CD4-positive, alpha-beta T cell (primary cell): Measurements from ENCODE around the gene RPL27A. TPM values are rescaled to one million over a fixed set of nuclear protein-coding genes. Genes with fewer than 3 reads are reported as not detected.

Experiments used
- ATAC-seq: fragments of 200-7000 bp; cut with Tn5 transposase; one replicate; pipeline ENCODE4 v1.10.0; 2022; ENCODE audit warnings: mild to moderate bottlenecking; ENCODE audit not compliant: poor library complexity
- CTCF ChIA-PET: fragments of 350-600 bp; sonication (Branson Sonifier 250); formaldehyde crosslinking; loops from one replicate; lab custom pipeline; 2021; ENCODE audit warnings: antibody characterized with exemption, inconsistent platforms; lab: Charles Lee
- POLR2A ChIA-PET: fragments of 350-600 bp; sonication (Branson Sonifier 250); formaldehyde crosslinking; loops from one replicate; lab custom pipeline; 2021; ENCODE audit warnings: antibody characterized with exemption, inconsistent platforms; lab: Charles Lee
- DNase-seq, 14 experiments: peaks; one replicate each; pipeline ENCODE4 v3.0.0-alpha.2; 2013 to 2020; ENCODE audit warnings: mixed read lengths in 2 of 14
- H3K27ac ChIP-seq, 2 donors: one replicate each; pipeline versions ENCODE4 v1.5.1 to v1.7.0; 2013; ENCODE audit warnings: low read length in 2 of 2, low read depth in 1 of 2, mild to moderate bottlenecking in 1 of 2
- H3K27me3 ChIP-seq, 2 experiments: 1 replicate in 1 of 2; 2 replicates in 1 of 2; pipeline versions ENCODE4 v1.6.1 to v1.7.0; 2013; ENCODE audit warnings: low read length in 2 of 2, control low read depth in 1 of 2, mild to moderate bottlenecking in 1 of 2, moderate library complexity in 1 of 2; ENCODE audit not compliant: insufficient read depth in 2 of 2, control insufficient read depth in 1 of 2
- H3K36me3 ChIP-seq: one replicate; pipeline ENCODE4 v1.6.1; 2013; ENCODE audit warnings: low read length, control low read depth; ENCODE audit not compliant: insufficient read depth
- H3K4me1 ChIP-seq: one replicate; pipeline ENCODE4 v1.6.1; 2013; ENCODE audit warnings: low read length, control low read depth; ENCODE audit not compliant: insufficient read depth
- H3K4me3 ChIP-seq: one replicate; pipeline ENCODE4 v1.5.1; 2013; ENCODE audit warnings: mild to moderate bottlenecking, low read length, moderate library complexity
- H3K9me3 ChIP-seq, 2 experiments: 1 replicate in 1 of 2; 2 replicates in 1 of 2; pipeline versions ENCODE4 v1.6.1 to v1.7.0; 2013; ENCODE audit warnings: low read length in 2 of 2, mild to moderate bottlenecking in 2 of 2, control low read depth in 1 of 2, moderate library complexity in 1 of 2; ENCODE audit not compliant: control insufficient read depth in 1 of 2, insufficient read depth in 1 of 2
- H3K27ac Mint-ChIP-seq: one replicate; pipeline ENCODE4 v1.8.0; 2020; ENCODE audit warnings: mixed read lengths
- H3K27me3 Mint-ChIP-seq: one replicate; pipeline ENCODE4 v1.8.0; 2021; ENCODE audit warnings: mixed read lengths
- H3K36me3 Mint-ChIP-seq: one replicate; pipeline ENCODE4 v1.8.0; 2021; ENCODE audit warnings: low read depth, mixed read lengths
- H3K4me1 Mint-ChIP-seq: one replicate; pipeline ENCODE4 v1.8.0; 2021; ENCODE audit warnings: low read depth, mixed read lengths
- H3K4me3 Mint-ChIP-seq: one replicate; pipeline ENCODE4 v1.8.0; 2020; ENCODE audit warnings: mild to moderate bottlenecking, mixed read lengths
- H3K9me3 Mint-ChIP-seq: one replicate; pipeline ENCODE4 v1.8.0; 2020; ENCODE audit warnings: mixed read lengths
- CTCF ChIP-seq: fragments of 200-600 bp; IDR thresholded peaks from one replicate; pipeline ENCODE4 v1.8.0; 2022; ENCODE audit warnings: antibody characterized with exemption, mild to moderate bottlenecking
- intact Hi-C, 2 experiments: fragments of 100-400 bp; cut with DNase I in 1 of 2; cut with micrococcal nuclease in 1 of 2; formaldehyde crosslinking; loops; one replicate each; pipeline versions ENCODE4 v1.15.1 to v1.9.0; 2023 to 2025; cut with DNase I, micrococcal nuclease
- total RNA-seq, 174 experiments: library from RNA in 2 of 174; stranded (reverse) in 2 of 174; gene quantifications; one replicate each; pipeline ENCODE4 v1.2.3 and lab custom pipeline; 2021 to 2026

RPL27A gene
- total RNA-seq, 2 experiments from 2014 or later: 1,667 to 1,721 TPM

GRCh38 chr11:8697054-8697453 lies 14.5 kb downstream of the RPL27A start:
- no peaks in the 10 kb centered on the region for H3K36me3 ChIP-seq
- no peak for TF ChIP-seq CTCF
- no peak overlapping the region for H3K27ac ChIP-seq
- ChIA-PET POLR2A (no interaction called here), CTCF (no interaction called here)
- no peak overlapping the region for H3K27ac Mint-ChIP-seq
- no peak overlapping the region for H3K4me3 ChIP-seq
- H3K4me1 ChIP-seq: no peaks in the 10 kb centered on the region
- H3K27me3 Mint-ChIP-seq: no peaks in the 10 kb centered on the region
- DNase-seq: no peak
- no peak overlapping the region for H3K4me3 Mint-ChIP-seq
- H3K27me3 ChIP-seq: no peaks in the 10 kb centered on the region
- intact Hi-C loops: no loop called here
- H3K4me1 Mint-ChIP-seq: no peaks in the 10 kb centered on the region
- H3K9me3 ChIP-seq: no peaks in the 10 kb centered on the region
- no peaks in the 10 kb centered on the region for H3K9me3 Mint-ChIP-seq
- no peaks in the 10 kb centered on the region for H3K36me3 Mint-ChIP-seq
- ATAC-seq: no peak

- no peak for ATAC-seq
- Mint-ChIP-seq H3K4me3 (no peak overlapping the region), H3K36me3 (no peaks in the 10 kb centered on the region), H3K9me3 (no peaks in the 10 kb centered on the region), H3K4me1 (no peaks in the 10 kb centered on the region), H3K27me3 (no peaks in the 10 kb centered on the region), H3K27ac (no peak overlapping the region)
- Histone ChIP-seq H3K9me3 (no peaks in the 10 kb centered on the region), H3K27ac (no peak overlapping the region), H3K4me3 (no peak overlapping the region), H3K36me3 (no peaks in the 10 kb centered on the region), H3K27me3 (no peaks in the 10 kb centered on the region), H3K4me1 (no peaks in the 10 kb centered on the region)
- ChIA-PET CTCF (no interaction called here), POLR2A (interaction anchor here (2.2 kb wide), 1 partner anchor 10 kb away, joined by 6 read pairs; no protein-coding TSS in a partner anchor)
- no peak for DNase-seq
- intact Hi-C loops: no loop called here
- no peak for TF ChIP-seq CTCF
Measured at GRCh38 chr11:8698379-8698851, 15.8 kb downstream of the RPL27A start.

GRCh38 chr11:8698917-8699441 lies 16.4 kb downstream of the RPL27A start:
- DNase-seq (no peak), ATAC-seq (no peak)
- no peaks in the 10 kb centered on the region for H3K4me1 ChIP-seq
- H3K4me3 ChIP-seq: no peak overlapping the region
- no peak overlapping the region for H3K4me3 Mint-ChIP-seq
- H3K27me3 Mint-ChIP-seq: no peaks in the 10 kb centered on the region
- intact Hi-C loops: no loop called here
- CTCF ChIA-PET: no interaction called here
- TF ChIP-seq CTCF: no peak
- H3K4me1 Mint-ChIP-seq: no peaks in the 10 kb centered on the region
- no peaks in the 10 kb centered on the region for H3K27me3 ChIP-seq
- H3K27ac ChIP-seq: no peak overlapping the region
- H3K9me3 ChIP-seq: no peaks in the 10 kb centered on the region
- H3K36me3 ChIP-seq: no peaks in the 10 kb centered on the region
- POLR2A ChIA-PET: interaction anchor here (2.2 kb wide), 1 partner anchor 10 kb away, joined by 6 read pairs; no protein-coding TSS in a partner anchor
- H3K27ac Mint-ChIP-seq: no peak overlapping the region
- no peaks in the 10 kb centered on the region for H3K9me3 Mint-ChIP-seq
- no peaks in the 10 kb centered on the region for H3K36me3 Mint-ChIP-seq
